SK-N-DZ (cell line): Measurements from ENCODE around the gene DUSP9.
A peak's percentile ranks its signal among the peaks of the same experiment; 100 is the strongest.
"Not testable (repeated sequence)": the region's sequence is repeated elsewhere in the genome, so short reads cannot be mapped to it uniquely, and the experiment has no call there.

ENCODE experiments used
- DNase-seq: peaks from one replicate; pipeline ENCODE4 v3.0.0-alpha.2; 2015; ENCODE audit warnings: low spot score

DUSP9 gene

DNA sequence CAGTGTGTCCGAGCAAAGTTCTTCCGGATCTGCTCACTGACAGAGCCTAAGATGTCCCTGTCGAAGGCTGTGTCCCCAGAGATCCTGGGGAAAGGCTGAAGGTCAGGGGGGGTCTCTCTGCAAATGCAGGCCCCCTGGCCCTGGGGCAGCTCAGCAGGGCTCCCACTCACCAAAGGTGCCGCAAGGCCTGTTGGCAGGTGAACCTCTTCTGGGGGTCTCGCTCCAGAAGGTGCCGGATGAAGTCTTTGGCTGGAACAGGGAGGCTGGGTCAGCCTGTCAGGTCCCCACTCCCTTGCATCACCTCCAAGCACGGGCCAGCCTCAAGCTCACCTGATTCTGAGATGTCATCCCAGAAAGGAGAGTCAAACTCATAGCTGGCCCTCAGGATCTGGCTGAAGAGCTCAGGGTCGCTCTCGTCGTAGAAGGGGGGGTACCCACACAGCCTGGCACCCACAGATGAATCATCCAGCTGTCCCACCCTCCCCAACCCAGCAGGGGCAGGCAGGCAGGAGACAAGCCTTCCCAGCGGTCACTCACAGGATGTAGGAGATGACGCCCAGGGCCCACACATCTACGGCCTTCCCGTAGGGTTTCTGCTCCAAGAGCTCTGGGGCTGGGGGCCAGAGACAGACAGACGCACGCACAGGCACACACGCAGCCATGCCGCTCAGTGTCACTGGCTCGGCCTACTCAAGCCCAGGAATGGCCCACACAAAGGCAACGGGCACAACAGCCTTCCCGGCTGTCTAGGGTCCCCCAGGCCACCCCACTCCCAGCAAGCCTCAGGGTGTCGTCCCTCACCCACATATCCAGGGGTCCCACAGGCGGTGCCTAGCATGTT is 24.0 kb downstream of the DUSP9 start:
- no peak for DNase-seq

DNA sequence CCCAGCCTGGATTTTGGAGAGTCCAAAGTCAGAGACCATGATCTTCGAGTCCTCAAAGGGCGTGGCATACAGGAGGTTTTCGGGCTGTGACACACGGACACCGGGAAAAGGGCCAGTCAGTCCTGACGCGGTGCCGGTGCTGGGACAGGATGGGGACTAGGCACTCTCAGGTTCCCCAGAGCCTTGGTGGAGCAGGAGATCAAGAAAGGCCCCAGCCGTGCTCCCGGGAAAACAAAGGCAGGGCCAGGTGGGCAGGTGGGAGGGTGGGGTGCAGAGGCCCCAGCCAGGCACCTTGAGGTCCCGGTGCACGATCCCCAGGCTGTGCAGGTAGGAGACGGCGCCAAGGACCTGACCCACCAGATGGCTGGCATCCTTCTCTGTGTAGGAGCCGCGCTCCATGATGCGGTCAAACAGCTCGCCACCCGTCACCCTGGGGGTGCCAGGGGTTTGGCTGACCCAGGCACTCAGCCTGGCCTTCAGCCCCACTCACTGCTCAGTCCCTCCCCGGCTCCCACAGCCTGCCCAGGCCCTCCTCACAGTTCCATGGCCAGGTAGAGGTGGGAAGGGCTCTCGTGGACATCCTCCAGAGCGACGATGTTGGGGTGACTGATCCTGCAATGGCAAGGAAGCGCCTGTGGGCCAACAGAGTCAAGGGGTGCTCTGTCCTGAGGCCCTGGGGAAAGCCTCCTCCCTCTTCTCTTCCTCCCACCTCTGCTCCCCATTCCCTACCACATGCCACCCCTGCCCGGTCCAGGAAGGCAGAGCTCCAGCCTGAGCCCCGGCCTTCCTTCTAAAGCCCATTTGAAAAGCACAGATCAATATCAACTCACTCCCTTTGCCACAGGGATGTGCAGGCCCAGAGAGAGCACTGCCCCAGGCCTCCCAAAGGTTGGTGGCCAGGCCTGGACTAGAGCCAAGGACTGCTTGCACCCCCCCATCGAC is 24.9 kb downstream of the DUSP9 start:
- DNase-seq = no peak

DNA sequence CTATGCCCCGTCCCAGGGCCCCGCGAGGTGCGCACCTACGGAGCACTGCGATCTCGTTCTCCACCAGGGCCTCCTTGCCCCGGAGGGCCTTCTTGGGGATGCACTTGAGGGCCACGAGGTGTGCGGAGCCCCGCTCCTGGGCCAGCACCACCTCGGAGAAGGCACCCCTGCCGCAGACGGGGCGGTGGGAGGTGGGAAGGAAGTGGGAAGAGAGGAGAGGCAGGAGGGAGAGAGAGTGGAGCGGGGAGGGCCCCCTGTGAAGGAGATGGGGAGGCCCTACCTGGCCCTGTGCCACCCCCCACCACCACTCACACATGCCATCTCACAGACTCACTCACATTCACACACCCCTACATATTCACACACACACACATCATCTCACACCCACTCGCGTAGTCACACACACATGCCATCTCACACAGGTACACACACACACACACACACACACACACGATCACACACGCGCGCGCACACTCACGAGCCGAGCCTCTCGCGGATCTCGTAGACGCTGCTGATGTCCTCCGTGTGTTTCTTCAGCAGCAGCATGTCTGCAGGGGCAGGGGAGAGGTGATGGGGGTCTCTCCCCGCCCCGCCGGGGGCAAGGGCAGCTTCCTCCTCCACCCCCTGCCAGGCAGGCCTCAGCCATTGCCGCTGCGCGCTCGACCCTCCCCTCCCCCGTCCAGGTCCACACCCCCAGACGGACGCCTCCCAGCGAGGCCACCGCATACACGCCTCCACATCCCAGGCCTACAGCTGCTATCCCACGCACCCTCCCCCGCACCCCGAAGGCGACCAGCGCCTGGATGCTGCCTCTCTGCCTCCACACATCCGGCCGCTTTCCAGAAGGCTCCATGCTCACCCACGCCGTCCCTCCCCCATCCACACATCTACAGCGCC is 25.8 kb downstream of the DUSP9 start:
- DNase-seq = no peak

DNA sequence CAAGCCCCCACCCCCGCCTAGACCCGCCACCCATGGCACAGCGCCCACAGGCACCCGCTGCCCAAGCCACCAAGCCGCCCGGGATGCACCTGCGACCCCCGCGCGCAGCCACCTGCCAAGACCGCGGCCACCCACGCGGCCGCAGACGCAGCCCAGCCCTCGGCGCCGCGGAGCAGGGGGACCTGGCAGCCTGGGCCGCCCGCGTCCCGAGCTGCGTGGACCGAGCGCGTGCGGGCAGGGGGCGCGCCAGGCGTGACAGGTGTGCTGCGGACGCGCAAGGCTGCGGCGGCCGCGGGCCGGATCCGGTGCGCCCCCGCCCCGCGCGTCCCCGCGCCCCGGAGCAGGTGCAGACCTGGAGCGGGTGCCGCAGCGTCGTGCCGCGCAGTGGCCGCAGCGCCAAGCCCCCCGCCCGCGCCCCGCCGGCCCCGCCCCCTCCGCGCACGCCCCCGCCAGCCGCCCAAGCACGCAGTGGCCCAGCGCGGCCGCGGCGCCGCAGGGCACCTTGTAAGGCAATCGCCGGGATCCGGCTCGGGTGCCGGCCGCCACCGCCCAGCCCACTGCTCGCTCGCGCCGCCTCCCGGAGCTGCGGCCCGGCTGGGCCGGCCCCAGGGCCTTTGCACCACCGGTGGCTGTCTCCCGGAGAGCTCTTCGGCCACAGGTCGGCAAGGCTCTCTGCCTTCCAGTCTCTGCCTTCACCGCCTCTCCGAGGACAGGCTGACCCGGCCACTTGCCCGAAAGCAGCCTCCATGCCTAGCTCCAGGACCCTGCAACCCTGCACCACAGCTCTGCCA is 26.6 kb downstream of the DUSP9 start, which contains the start of gene PNCK:
Gene PNCK, minus strand, starts transcription at position 386 of the 791 bp plus-strand sequence. CDS start 737 bp downstream, outside the sequence.
- DNase-seq = no peak

DNA sequence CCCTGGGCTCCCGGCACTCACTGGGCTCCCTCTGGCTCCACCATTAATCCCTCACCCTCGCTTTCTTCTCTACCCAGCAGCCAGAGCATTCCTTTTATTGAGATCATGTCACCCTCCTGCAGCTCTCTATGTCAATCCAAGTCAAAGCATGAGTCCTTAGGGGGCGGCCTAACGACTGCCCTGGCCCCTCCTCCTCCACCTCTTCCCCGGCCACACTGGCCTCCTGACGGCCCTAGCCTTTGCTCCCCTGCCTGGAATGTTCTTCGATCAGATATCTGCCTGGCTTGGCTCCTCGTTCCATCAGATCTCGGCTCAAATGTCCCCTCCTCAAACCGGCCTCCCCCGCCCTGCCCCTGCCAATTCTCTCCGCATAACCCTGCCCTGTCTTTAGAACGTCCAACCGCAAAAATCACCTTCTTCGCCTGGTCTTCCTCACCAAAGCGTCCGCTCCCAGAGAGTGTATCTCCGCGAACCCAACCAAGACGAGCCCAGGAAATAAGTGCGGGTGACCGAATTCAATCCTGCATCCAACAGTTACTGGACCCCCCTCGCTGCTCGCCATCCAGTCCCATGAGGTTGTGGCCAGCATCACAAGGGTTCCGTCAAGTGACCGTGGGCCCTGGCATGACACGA is 27.3 kb downstream of the DUSP9 start:
- no peak for DNase-seq

DNA sequence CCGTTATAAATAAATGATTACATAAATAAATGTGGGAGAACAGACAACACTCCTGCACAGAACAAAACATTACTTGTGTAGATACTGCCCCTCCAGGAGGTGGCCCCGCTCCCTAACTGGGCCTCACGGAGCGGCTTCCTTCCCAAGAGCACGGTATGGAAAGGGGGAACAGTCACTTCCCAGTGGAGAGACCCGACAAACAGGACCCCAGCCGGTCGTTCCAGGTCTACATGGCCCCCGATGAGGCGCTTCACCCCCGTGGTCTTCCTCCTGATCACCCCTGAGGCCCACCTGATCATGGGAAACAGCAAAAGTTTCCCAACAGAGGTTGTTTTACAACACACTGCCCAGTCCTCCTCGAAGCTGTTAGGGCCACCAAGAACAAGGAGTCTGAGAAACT is 34.2 kb downstream of the DUSP9 start:
- no peak for DNase-seq

DNA sequence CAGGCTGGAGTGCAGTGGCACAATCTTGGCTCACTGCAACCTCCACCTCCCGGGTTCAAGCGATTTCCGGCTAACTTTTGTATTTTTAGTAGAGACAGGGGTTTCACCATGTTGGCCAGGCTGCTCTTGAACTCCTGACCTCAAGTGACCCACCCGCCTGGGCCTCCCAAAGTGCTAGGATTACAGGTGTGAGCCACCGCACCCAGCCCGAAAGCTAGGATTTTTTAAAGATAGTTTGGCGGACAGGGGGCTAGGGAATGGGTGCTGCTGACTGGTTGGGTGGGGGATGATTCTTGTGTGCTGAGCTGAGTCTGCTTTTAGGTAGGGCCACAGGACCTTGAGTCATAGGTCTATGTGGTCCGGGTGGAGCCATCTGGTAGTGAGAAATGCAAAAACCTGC is 36.5 kb downstream of the DUSP9 start:
- not testable (repeated sequence) for DNase-seq

DNA sequence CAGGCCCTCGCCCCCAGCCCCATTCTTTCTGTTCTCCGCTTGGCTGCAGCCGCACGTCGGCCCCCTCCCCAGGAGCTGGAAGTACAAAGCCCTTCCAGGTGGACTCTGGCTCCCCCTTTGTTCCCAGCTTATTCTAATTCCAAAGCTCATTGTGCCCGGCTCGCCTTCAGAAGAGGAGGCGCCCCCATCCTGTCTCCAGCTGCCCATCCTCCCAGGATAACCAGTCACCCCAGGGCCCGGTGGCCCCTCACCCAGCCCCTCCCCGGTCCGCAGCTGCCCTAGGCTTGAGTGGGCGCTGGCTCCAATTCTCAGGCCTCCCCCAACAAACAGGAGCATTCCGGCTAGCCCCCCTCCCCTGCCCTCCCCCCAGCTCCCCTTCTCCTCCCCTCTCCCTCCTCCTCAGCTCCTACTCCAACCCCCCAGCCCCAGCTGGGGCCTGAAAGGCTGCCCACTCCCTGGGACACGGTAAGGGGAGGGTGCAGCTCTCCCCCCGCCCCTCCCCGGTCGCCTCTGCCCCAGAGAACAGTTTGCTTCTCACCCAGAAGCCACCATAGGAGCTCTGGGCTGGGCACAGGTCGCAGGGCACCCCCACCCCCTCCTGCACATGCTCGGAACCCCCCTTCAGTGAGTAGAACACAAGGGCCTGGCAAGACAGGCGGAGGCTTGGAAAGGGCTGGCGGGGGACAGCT is 37.6 kb downstream of the DUSP9 start:
- peak; percentile 38 for DNase-seq

DNA sequence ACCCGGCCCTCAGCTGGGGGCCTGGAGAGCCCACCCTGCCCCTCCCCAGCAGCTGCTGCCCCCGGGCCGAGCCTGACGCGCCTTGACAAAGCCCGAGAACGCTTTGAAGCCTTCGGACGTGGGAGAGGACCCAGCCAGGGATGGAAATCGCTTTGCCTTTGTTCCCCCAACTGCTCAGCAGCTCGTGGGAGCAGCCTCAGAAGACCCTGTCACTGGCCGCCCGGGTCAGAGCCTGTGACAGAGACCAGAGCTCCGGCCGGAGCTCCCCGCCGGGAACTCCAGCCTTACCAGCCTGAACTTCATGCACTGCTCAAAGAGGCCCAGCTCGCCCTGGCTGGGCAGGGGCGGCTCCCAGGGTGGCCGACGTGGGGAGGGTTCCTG is 38.1 kb downstream of the DUSP9 start:
- peak; percentile 58 for DNase-seq

DNA sequence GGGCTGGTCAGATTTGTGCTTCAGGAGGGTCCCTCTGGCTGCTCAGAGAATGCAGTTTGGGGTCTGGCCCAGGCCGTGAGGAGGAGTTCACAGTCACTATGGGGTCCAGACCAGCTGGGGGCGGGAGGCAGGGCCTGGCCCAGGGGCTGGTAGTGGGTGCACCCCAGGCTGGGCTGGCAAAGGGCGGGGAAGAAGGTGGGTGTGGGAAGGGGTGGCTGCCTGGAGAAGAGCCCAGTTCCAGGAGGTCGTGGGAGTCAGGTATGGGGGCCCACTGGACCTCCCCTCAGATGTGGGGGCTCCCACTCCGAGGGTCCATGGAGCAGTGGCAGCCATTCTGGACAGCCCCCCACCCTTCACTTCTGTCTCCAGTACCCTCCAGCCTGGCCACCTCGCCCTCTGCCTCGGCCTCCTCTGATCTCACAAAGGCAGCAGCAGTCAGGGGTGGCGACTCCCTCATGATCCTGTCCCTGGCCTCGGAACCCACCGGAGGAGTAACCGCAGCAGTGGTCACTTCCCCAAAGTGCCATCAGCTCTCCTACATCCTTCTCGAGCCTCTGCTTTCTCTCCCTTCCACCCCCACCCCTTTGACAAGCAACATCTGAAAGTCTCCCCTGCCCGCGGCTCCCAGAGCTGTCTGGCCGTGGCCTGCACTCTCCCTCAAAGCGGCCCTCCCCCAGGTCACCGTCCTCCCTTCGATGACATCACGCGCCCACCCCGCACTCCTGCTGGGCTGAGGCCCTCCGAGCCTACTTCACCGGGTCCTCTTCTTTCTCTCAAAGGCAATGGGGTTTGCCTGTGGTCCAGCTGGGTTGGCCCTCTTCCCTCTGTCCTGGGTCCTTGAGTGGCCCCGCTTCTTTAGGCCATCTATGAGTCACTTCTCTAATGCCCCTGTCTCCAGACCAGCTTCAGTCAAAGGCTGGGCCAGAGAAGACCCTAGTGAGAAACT is 39.0 kb downstream of the DUSP9 start:
- DNase-seq = peak; percentile 43

DNA sequence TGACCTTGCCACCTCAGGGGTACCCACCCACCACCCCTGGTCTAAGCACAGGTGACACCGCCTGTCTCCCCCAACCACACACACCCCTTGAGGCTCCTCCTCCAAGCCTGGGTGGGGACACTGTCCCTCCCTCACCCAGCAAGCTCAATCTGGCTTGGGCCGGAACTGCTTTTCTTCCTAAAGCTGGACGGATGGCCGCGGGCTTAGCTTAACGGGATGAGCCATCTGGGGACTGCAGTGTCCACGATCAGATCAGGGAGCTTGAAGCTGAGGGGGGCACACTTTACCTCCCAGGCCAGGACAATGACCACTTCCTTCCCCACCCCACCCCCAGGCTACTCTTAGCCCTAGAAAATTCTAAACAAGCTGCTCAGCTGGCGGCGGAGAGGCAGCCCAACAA is 39.7 kb downstream of the DUSP9 start:
- peak; percentile 32 for DNase-seq

DNA sequence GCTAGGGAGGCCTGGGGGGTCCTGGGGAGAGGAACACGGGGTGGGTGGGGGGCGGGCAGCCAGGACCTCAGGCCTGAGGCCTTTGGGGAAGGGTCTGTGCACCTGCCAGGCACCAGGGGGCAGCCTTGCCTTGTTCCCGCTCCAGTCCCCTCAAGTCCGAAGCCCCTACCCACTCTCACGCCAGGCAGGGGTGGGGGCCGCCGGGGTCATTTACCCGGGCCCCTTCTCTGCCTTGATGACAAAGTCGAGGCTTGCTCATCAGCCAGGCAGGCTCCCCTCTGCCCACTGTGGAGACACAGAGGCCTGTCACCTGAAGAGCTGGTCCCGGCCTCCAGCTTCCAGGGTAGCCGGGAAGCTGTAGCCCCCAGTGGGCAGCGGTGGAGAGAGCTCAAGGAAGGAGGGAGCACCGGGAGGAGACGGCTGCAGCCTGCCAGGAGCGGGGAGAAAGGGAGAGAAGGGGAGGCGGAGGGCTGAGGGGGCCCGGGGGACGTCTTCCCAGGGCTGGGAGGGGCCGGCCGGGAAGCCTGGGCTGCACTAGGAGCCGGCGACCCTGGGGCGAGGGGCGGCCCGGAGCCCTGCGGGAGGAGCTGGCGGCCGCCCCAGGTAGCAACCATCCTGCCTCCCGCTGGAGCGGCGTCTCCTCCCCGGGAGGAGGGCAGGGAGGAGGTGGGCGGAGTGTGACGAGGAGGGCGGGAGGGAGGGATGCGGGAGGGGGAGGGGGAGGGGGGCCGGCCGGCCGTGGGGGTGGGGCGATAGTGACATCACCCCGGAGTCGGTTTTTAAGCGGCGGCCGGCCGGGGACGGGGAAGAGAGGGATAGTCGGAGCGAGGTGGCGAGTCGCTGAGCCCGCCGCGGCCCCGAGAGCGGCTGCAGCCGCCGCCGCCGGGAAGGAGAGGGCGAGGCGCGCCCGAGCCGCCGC is 40.4 kb downstream of the DUSP9 start, which contains the start of gene SLC6A8:
Gene SLC6A8, plus strand, starts transcription at position 806 of the 919 bp plus-strand sequence. CDS start 649 bp downstream, outside the sequence.
- DNase-seq = peak; percentile 78

DNA sequence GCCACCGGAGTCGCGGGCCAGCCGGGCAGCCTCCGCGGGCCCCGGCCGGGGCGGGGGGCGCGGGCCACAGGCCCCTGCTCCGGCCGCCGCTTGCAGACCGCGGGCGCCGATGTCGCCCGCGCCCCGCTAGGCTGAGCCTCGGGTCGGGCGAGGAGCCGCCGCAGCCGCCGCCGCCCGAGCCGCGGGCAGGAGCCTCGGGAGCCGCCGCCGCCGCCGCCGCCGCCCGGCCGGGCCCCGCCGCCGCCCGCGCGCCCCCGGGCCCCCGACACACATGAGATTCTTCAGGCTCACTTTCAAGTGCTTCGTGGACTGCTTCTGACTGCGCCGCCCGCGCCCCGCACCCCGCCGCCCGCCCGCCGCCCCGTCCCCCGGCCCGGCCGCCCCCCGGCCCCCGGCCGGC is 41.1 kb downstream of the DUSP9 start:
- DNase-seq = no peak

DNA sequence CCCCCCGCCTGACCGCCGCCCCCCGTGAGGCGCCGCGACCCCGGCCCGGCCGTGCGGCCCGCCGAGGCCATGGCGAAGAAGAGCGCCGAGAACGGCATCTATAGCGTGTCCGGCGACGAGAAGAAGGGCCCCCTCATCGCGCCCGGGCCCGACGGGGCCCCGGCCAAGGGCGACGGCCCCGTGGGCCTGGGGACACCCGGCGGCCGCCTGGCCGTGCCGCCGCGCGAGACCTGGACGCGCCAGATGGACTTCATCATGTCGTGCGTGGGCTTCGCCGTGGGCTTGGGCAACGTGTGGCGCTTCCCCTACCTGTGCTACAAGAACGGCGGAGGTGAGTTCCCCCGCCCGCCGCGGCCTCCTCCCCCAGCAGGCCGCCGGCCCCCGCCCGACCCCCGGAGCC is 41.5 kb downstream of the DUSP9 start:
- DNase-seq = no peak

DNA sequence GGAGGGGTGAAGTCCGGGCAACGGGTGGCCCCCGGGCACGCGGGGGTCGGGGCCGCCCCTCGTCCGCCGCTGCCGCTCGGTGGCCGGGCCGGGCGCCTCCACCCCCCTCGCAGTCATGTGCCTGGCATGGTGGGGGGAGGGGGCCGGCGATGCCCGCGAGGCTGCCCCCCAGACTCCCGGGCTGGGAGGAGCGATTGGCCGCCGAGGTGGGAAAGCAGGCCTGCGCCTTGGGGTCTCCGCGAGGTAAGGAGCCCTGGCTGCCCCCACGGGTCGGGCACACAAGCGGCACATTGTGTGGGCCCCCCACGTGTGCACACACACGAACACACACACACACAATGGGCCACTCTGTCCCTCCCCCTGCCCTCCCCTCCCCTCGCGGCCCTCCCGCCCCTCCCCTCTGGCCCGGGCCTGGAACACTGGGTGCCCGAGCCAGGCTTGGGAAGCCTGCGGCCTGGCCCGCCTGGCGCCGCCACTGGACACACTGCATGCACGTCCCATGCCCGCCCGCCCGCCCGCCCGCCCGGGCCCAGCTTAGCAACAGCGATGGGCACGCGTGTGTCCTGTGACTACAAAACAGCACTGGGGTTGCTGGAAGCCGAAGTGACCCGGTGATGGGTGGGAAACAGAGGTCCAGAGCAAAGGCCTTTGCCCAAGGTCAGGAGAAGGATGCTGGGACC is 42.0 kb downstream of the DUSP9 start:
- DNase-seq = no peak

DNA sequence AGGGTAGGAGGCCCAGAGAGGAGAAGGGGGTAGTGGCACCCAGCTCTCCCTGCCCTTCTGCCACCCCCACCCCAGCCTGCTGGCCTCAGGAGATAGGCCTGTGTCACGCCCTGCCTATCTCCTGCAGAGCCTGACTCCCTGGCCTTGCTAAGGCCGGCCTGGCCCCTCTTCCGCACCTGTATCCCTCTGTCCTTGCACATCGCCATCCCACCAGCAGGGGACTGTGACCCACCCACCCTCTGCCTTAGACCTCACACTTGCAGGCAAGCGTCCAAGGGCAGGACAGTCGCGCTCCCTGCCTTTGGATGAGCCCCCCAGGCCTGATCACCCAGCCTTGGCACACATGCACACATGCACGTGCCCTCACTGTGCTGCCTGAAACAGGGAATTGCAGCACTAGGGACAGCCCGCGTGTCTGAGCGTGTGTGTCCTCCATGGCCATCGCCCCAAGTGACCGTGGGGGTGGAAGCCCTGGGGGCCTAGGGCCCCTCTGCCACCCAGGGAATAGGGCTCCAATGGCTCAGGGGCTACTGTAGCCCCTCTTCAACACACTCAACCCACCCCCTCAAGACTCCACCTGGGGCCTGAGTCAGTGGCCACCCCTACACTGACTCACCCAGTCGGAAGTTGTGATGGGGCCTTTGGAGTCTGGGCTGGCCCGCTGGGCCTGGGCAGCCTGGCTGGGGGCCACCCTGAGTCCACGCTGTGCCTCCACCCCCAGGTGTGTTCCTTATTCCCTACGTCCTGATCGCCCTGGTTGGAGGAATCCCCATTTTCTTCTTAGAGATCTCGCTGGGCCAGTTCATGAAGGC is 42.9 kb downstream of the DUSP9 start:
- peak; percentile 58 for DNase-seq
